ENCODE data around the gene OSBP2.
A peak's percentile ranks its signal among the peaks of the same experiment; 100 is the strongest.
"Not testable (repeated sequence)": the region's sequence is repeated elsewhere in the genome, so short reads cannot be mapped to it uniquely, and the experiment has no call there.

Gene OSBP2, protein sequence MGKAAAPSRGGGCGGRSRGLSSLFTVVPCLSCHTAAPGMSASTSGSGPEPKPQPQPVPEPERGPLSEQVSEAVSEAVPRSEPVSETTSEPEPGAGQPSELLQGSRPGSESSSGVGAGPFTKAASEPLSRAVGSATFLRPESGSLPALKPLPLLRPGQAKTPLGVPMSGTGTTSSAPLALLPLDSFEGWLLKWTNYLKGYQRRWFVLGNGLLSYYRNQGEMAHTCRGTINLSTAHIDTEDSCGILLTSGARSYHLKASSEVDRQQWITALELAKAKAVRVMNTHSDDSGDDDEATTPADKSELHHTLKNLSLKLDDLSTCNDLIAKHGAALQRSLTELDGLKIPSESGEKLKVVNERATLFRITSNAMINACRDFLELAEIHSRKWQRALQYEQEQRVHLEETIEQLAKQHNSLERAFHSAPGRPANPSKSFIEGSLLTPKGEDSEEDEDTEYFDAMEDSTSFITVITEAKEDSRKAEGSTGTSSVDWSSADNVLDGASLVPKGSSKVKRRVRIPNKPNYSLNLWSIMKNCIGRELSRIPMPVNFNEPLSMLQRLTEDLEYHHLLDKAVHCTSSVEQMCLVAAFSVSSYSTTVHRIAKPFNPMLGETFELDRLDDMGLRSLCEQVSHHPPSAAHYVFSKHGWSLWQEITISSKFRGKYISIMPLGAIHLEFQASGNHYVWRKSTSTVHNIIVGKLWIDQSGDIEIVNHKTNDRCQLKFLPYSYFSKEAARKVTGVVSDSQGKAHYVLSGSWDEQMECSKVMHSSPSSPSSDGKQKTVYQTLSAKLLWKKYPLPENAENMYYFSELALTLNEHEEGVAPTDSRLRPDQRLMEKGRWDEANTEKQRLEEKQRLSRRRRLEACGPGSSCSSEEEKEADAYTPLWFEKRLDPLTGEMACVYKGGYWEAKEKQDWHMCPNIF

DNA sequence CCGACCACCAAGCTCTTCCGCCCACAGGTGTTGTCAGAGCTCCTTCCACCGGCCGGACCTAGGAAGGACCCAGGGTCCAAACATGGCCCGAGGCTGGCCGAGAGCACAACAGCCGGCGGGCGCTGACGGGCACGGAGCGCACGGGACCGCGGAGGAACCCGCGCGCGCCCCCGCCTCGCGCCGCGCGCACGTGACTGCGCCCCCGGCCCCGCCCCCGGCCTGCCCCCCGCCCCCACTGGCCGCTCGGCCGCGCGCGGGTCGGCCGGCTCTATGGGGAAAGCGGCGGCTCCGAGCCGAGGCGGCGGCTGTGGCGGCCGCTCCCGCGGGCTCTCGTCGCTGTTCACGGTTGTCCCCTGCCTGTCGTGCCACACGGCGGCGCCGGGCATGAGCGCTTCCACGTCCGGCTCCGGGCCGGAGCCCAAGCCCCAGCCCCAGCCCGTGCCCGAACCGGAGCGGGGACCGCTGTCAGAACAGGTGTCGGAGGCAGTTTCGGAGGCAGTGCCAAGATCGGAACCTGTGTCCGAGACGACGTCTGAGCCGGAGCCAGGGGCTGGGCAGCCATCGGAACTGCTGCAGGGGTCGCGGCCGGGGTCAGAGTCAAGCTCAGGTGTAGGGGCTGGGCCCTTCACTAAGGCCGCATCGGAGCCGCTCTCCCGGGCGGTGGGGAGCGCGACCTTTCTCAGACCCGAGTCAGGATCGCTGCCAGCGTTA lies at the start of gene OSBP2:
OSBP2 (plus strand) TSS at position 235 of the 711 bp plus-strand sequence; CDS start at position 271, 36 bp downstream.
- DNase-seq: no peak

DNA sequence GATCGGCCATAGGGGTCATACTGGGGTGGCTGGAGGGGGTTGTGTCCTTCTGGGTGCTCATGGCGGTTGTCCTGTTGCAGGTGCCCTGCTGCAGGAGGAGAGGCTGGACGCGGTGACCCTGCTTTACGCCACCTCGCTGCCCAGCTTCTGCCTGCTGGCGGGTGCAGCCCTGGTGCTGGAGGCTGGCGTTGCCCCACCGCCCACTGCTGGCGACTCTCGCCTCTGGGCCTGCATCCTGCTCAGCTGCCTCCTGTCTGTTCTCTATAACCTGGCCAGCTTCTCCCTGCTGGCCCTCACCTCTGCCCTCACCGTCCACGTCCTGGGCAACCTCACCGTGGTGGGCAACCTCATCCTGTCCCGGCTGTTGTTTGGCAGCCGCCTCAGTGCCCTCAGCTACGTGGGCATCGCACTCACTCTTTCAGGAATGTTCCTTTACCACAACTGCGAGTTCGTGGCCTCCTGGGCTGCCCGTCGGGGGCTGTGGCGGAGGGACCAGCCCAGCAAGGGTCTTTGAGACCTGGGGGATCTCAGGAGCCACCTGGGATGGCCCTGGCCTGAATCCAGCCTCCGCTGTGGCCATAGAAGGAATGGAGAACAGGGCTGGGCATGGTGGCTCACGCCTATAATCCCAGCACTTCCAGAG lies 48.0 kb upstream of the OSBP2 start:
- no peak for DNase-seq

DNA sequence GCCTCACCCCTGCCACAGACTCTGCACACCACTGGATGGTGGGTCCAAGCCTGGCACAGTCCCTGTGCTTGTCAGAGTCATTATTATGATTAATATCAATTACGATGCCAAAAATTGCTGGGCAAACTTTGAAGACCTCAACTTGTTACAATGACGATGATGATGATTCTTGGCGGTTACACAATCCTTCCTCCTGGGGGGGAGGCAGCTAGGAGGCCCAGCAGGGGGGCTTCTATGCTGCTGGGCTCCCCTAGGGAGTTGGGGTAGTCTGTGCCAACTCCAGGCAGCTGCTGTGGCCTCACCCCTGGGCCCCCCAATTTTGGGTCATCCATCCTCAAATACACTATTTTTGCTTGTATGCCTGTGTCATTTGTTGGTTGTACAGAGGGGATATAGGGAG lies 47.1 kb upstream of the OSBP2 start:
- DNase-seq: no peak

DNA sequence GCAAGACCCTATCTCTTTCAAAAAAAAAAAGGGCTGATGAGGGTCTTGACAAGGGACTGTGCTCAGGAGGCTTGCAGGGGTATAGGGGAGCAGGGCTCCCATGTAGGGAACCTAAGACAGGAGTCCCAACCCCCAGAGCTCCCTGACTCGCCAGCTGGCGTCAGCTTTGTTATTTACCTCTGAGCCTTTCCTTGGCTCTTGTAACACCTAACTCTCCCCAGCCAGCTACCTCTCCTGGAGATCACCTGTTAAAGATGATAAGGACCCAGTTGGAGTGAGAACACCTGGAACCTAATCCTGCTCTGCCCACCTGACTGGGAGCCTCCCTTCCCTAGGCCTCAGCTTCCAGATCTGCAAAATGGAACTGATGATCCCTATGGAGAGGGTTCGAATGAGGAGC lies 45.8 kb upstream of the OSBP2 start:
- DNase-seq: no peak

DNA sequence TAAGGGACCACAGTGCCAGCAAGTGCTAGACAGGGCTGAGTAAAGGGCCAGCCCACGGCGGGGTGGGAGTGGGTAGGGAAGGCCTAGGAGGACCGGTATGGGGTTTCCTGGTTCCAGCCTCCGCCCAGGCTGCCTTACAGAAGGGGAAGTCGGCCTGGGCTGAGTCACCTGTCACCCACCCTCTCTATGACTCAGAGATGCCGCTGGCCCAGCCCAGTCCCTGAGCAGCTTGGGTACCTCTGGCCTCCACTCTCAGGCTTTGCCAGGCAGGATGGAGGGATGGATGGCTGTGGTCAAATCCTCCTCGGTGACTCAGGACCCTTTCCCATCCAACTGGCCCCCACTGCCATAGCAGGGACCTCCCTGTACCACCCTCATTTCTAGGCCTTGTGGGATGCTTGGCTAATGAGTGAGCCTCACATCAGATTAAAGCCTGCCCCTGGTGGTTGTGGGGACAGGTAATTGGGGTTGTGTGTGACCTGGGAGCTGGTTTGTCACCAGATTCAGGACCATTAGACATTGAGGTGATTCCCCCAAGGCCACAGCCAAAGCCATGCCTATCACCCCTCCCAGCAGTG lies 45.2 kb upstream of the OSBP2 start:
- DNase-seq: peak; percentile 77

DNA sequence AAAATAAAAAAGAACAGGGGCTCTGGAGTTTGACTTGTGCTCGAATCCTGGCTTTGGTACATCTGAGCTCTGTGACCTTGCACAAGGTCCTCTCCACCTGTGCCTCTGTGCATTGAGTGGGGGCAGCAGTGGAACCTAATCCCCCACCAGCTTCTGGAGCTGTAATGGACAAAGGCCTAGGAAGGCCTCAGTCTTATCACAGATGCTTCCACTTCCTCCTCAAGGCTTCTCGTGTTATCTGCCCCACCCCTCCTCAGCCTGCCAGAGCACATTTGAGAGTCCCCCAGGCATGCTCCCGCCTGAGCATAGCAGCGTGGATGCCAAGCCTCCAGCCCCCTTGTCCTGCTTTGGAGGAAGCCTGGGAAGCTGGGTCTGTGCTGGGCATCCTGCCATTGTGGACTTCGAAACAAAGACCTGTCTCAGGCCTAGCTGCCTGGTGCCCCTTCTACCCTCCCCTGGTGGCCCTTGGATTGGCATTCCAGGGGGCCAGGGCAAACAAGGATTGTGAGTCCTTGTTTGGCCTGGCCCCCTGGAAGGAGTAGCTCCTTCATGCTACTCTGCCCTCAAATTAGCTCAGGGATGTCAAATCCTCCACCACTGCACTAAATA lies 44.1 kb upstream of the OSBP2 start:
- DNase-seq: no peak

DNA sequence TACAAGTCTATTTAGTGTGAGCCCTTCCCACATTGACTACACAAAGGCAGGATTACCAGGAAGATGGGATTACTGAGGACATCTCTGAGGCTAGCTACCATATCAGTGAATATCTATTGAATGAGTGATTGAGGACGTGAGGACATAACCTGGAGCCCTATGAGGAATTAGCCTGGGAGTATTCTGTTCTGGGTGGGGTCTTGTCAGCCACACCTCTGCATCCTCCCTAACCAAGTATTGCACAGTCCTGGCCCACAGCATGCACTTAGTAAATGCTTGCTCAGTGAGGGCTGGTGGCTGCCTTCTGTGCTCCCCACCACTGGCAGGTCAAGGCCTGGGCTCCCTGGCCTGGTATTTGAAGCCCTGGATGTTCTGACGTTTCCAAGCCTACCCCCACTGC lies 41.8 kb upstream of the OSBP2 start:
- DNase-seq: no peak

DNA sequence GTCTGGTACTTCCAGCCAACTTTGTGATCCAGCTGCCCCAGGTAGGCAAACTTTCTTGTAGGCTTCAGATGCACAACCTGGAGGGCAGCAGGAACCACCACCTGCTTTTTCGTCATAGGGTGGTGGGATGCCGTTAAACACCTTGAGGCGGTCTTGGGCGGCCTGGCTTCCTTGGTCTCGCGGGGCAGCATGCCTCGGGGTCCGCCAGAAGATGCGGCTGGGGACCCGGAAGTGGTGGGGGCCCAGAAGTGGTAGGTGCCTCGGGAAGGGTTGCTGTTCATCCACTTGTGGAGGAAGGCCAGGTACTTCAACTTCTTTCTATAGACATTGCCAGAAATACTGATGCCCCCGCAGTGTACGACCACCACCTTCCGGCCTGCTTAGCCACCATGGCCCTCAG lies 40.3 kb upstream of the OSBP2 start:
- DNase-seq: no peak

DNA sequence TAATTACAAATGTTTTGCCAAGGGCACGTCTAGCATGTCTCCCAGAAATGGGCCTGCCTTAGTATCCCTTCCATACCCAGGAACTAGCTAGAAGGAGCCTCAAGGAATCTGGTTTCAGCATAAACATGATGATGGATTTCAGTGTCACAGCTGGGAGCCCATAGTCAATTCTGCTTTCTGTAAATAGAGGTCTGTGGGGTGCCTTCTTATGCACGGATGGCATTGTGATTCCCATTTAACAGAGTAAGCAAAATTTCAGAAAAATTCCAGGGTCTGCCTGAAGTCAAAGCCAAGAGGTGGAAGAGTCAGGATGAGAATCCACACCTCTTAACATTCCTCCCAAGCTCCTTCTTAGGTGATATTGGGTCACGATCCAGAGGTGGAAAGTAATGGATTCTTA lies 39.1 kb upstream of the OSBP2 start:
- DNase-seq: no peak

DNA sequence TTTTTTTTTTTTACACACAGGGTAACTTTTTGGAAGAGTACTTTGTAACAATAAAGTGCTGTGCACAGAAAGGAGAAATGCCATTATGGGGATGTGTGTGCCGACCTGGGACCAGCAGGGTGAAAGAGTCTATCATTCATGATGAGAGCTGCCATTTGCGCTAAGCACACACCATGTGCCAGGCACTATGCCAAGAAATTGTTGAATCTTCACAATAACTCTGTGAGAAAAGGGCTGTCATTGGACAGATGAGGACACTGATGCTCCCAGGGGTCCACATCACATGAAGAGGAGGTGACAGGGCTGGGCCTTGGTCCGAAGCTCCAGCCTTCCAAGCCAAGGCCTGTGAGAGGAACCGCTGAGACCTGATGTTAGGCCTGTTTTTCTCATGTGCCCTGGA lies 32.6 kb upstream of the OSBP2 start:
- DNase-seq: no peak

DNA sequence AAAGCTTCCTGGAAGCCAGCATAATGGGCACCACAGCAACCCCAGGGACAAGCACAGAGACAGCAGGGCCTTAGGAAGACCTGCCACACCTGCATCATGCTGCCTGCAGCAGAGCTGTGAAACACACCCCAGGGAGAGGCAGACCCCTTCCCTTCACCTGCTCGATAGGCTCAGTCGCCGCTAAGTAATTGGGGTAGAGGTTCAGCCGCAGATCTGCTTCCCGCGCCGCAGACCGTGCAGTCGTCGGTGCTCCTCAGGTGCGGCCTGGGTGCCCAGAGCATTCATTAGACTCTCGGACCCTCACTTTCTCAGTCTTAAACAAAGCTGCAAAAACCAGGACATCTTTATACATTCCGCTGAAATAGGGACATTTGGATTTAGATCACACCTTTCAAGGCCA lies 29.9 kb upstream of the OSBP2 start:
- DNase-seq: no peak

DNA sequence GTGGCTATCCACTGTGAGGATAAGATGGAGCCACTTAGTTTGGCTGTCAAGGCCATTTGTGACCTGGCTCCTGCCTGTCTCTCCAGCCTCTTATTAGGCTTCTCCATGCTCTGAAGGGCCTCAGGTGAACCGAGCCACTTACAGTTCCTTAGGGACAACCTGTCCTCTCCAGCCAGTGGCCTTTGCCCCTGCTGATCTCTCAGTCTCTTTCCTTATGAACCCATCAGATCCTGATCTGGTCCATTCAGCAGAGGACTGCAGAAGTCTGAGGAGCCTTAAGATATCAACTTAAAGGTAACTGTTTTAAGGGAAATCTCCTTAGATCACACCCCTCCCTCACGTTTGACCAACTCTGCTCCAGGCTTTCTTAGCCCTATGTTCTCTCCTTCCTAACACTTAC lies 29.4 kb upstream of the OSBP2 start:
- DNase-seq: no peak

DNA sequence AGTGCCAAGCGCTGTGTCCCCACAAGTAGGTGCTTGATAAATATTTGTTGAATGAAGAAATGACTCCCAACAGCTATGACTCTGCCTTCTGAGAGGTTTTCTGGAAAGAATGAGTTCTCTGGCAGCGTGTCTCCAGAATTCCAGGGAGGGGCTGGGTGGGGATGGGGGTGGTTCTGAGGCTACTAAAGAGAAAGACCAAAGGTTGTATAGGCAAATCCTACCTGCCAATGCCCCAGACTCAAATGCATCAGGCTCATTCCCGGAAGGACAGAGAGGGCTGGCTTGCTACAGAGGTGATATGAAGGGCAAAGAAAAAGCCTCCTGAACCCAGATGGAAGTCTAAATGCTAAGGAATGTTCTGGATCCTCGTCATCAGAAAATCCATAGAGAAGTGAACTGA lies 28.9 kb upstream of the OSBP2 start:
- DNase-seq: no peak

DNA sequence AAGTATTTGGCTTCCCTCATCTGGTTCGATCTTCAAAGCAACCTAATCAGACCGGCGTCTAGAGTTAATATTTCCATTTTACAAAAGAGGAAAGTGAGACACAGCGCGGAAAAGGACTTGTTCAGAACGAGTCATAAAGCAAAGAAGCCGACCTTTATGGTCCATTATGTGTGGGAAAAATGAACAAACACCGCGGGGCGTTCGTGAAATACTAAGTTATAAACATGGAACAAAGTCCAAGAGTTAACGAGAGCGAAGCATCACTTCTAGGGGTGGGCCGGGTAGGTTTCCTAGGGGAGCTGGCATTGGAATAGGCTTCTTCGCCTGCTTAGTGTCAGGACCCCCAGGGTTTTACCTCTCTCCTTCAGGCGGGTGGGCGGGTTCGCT lies 27.6 kb upstream of the OSBP2 start:
- no peak for DNase-seq

DNA sequence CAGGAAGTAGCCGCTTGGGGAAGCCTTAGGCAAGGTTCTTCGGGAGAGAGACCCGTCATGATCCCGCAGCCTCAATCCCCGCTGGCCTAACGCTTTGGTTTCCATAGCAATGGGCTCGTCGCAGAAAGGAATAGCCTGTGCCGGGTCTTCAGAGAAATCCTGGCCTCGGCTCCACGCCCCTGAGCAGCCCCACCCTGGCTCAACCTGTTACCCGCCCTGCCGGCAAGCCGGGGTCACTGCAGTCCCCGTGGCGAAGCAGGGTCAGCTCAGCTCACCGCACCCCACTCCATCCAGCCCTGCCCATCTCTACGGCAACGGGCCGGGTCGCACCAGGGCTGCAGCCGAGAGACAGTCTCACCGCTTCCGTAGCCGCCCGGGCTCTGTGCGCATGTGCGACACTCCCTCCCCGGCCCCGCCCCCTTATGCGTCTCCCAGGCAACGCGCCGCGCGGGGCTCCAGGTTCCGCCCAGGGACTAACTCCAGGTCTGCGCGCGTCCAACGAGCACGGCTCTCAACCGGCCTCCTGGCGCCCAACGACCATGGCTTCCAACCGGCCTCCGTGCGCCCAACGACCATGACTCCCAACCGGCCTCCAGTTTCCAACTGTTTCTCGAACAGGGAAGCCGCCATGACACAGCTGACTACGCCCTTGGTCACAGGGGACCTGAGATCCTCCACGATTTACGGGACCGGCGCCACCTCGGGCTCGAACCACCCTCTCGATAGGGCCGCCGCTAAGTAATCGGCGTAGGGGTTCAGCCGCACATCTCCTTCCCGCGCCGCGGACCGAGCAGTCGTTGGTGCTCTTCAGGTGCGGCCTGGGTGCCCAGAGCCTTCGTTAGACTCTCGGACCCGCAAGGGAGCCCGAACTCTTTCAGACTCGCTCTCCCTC lies 26.9 kb upstream of the OSBP2 start, which contains the start of gene DUSP18:
DUSP18 (minus strand) TSS at position 382 of the 892 bp plus-strand sequence. CDS start 3,872 bp downstream, outside the sequence.
- peak; percentile 93 for DNase-seq

DNA sequence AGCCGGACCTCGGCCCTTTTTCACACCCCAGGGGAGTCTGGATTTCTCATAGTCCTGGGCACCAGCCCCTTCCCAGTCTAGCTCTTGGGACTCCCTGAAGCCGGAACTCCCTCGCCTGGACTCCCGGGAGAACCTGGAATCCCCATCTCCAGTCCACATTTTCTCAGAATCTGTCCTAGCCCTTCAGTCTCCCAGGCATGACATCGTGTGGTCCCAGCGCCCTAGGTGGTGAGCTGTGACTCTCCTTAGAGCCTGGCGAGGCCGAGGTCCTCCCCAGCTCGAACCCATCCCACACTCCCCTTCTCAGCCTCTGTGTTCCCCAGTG lies 26.3 kb upstream of the OSBP2 start:
- no peak for DNase-seq

DNA sequence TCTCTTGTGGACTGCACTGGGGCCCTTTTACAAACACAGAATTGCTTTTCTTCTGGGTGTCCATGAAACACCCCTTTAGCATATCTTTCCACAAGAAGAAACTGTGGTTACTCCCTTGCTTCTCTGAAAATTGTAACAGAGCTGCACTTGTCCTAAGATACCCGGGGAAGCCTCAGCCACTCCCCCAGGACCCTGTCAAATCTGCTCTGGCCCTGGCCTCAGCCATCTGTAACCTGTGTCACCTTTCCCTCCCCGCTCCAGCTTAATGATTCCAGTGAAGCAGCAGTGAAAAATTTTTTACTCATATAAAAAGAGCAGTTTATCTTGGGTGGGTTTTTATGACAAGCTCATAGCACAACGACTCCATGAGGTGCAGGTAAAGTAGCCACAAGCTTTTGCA lies 23.6 kb upstream of the OSBP2 start:
- no peak for DNase-seq

DNA sequence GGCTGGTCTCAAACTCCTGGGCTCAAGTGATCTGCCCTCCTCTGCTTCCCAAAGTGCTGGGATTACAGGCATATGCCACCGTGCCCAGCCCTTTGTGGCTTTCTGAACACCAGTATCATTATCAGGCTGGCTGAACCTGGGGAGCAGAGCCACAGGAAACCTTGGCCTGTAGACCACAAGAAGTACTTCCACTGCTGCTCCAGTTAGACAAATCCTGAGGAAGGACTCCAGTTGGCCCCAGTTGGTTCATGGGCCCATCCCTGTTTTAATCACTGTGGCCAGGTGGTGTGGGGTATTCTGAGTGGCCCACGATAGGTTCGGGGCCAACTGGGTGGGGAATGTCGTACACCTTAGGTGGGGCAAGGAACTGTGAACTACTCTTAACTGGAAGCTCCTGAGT lies 21.5 kb upstream of the OSBP2 start:
- DNase-seq: no peak

DNA sequence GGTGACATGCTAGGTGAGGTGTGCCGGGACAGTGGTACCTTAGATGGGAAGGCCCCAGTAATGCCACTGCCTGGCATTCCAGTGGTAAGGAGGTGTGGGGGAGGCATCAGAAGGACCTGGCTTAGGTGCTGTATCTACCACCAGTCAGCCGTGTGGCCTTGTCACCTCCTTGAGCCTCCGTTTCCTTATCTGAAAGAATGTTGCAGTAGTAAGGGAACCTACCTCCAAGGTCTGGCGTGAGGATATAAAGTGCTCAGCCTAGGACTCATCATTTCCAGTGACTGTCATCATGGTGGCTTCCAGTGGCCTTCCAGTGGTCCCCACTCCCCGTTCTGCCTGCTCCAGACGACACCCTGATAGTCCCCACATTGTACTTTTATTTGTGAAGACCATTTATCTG lies 20.2 kb upstream of the OSBP2 start:
- no peak for DNase-seq

DNA sequence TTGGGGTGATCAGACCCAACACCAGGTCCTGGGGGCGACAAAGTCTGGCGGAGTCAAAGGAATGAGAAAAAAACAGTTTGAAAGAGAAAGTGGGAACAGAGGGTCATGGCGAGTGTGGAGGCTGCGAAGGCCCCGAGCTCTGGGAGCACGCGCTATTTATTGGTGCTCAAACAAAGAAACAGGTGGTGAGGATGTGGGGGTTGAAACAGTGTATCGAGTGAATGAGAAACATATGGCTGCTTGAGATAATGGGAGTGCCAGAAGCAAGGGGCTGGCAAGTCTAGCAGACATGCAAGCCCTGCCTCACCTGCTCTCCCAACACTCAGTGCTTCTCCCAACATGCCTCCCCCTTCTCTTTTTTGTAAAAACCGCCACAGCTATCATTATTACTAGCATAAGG lies 19.2 kb upstream of the OSBP2 start:
- DNase-seq: no peak

DNA sequence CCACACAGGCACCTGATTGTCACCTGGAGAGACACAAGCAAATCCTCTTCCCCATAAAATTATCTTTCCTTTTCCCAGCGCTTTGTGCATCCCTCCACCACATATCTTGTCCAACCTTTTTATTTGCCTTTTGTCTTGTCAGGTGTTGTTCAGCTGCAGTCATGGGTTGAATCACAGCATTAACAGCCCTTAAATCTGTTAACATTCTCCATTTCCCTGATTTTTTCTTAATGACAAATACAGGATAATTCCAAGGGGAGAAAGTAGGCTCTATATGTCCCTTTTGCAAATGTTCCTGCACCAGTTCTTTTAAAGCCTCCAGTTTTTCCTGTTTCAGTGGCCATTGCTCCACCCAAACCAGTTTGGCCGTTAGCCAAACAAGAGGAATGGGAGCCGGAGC lies 18.1 kb upstream of the OSBP2 start:
- not testable (repeated sequence) for DNase-seq
